DMS 273 (cell line): ENCODE data around the gene EDEM1.
"Not testable (repeated sequence)": the region's sequence is repeated elsewhere in the genome, so short reads cannot be mapped to it uniquely, and the experiment has no call there.

Source experiments
- DNase-seq: peaks from one replicate; lab custom pipeline; 2025; ENCODE audit not compliant: unreplicated experiment; lab: John Stamatoyannopoulos, UW

Gene EDEM1

DNA sequence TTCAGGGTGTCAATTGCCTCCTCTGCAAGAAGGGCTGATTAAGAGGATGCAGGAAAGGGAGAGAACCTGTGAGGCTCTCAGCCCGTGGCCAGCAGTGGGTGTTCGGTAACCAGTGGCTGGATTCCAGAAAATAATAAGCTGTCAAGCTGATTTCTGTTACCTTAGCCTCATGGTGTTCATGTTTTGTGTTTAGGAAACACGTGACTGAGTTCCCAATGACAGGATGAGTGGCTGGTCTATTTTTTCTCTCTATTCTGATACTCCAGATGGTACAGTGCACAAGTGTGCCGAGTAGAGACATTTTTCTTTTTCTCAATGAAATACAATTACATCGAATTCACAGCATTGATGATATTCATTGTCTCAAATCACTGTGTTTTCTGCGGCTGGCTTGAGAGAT is 43.6 kb downstream of the EDEM1 start:
- no peak for DNase-seq

GRCh38 chr3:5231487-5231886 is 44.0 kb downstream of the EDEM1 start:
- no peak for DNase-seq

GRCh38 chr3:5232570-5232969 is 45.1 kb downstream of the EDEM1 start:
- DNase-seq: no peak

GRCh38 chr3:5233026-5233425 is 45.5 kb downstream of the EDEM1 start:
- no peak for DNase-seq

GRCh38 chr3:5235655-5236054 is 48.1 kb downstream of the EDEM1 start:
- DNase-seq: no peak

GRCh38 chr3:5238545-5238944 is 51.0 kb downstream of the EDEM1 start:
- DNase-seq: peak; percentile 3

DNA sequence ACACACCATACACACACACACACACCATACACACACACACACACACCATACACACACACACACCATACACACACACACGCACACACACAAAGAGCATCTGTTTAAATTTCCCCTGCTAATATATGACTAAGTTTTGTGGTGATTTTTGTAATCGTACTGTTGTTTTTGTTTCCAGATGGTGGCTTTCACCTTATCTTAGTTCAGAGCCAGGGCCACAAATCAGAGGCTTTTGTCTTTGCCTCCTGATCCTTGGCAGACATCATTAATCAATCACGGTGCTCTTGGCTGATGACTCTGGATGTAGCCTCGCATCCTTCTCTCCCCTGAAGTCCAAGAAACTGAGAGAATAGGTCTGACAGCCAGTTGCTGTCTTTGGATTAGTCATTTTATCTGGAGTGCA is 52.1 kb downstream of the EDEM1 start:
- DNase-seq: no peak

DNA sequence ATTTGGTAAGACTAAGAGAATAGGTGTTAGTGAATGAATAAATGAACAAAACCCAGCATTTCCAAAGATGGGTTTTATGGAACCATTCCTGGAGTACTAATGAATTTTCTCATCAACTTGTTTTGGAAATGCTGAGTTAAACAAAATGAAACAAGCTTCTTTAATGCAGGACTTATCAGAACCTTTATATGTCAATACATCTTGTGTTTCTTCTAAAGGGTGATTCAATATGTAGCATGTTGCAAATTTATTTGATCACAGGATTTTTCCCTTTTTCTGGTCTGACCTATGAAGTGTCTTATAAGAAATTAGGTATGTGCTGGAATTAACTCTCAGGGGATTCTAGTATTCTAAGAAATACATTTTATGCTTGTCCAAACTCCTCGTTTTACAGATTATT is 53.2 kb downstream of the EDEM1 start:
- DNase-seq: no peak

DNA sequence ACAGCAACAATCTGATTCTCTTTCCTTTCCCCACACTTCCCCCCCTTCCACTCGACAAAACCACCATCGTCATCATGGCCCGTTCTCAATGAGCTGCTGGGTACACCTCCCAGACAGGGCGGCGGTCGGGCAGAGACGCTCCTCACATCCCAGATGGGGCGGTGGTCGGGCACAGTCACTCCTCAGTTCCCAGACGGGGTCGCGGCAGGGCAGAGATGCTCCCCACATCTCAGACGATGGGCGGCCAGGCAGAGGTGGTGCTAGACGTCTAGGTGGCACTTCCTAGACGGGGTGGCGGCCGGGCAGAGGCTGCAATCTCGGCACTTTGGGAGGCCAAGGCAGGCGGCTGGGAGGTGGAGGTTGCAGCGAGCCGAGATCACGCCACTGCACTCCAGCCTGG is 55.3 kb downstream of the EDEM1 start:
- not testable (repeated sequence) for DNase-seq

DNA sequence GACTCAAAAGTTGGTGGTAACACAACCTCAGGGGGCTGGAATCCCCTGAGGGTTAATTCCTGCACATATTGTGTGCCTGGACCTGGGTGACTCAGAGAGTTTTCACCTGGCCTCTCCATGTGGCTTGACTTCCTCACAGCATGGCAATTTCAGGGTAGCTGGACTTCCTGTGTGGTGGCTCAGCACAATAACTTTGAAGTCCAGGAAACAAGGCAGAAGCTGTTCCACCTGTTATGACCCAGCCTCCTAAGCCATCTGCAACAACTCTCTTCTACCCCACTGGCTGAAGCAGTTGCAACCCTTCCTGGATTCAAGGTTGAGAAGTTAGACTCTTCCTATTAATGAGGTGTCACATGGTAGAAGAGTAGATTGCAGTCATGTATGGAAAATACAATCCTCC is 58.4 kb downstream of the EDEM1 start:
- DNase-seq: no peak

DNA sequence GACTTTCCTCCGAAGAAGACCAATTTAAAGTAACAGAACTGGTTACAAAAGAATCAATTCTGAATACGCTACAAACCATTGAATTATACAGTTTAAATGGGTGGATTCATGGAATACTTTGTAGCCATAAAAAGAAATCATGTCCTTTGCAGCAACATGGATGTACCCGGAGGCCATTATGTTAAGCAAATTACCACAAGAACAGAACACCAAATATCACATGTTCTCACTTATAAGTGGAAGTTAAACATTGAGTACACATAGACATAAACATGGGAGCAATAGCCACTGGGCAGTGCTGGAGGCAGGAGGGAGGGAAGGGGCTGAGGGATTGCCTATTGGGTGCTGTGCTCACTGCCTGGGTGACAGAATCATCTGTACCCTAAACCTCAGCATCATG is 61.3 kb downstream of the EDEM1 start:
- no peak for DNase-seq

DNA sequence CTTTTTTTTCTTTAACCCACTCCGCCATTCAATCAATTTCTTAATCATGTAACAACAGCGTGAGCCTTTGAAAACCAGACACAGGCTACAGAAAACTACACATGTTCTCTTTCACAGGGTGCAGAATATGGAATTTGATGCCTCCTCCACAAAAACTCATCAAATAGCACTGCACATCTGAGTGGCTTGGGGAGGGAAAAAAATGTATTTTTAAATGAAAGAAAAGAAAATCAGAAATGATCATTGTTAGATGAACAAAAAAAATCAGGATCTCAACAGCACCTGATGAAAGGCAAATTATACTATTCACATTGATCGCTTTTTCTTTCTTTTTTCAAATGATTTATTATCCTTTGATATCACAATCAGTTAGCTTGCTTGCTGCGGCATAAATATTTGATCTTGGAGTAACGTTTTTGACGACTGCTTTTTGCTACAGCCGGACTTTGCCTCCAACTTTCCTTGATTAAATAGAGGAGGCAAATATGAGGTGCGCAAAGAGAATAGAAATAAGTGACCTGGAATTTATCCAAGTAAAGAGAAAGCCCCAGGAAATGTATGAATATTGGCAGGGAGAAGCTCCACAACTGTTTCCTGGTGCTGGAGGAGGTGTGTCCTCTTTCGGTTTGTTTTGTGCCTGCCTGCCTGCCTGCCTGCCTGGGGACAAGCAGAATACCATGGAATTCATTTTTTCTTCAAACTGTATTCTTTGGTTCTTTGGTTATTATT is 63.1 kb downstream of the EDEM1 start:
- DNase-seq: no peak

- no peak for DNase-seq
These were observed 63.7 kb downstream of the EDEM1 start for GRCh38 chr3:5251196-5251583.

- DNase-seq: no peak
These were observed 64.6 kb downstream of the EDEM1 start for GRCh38 chr3:5252131-5252530.

DNA sequence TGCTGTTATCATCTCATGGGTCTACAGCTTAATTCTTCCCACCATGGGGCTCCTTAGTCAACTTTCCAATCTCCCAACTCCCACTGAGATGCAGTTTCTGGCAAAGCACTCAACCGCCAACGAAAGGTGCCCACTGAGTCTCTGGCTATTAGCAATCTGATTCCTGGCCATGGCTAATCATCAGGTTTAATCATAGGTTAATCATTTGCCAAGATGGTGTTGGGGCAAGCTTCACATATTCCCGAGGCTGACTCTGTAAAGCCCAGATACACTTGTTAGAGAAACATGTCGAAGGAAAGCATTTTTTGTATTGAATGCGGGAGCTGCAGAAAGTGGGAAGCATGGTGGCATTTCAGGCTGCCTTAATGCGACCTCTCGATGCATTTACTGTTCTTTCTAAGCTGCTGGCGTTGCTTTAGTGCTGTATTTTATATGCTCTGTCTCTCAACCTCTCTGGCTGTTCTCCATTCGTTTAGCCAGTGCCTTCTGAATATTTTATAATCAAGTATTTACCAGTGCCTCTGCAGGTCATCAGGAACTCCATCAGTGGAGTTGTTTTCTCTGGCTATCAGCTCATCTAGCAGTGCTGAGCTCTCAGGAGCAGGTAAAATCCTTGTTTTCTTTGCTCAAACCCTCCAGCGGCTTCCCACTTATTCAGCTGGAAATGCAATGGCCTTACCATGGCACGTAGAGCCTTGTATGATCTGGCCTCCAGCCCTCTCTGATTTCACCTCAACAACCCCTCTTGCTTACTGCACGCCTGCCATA is 67.0 kb downstream of the EDEM1 start:
- no peak for DNase-seq

GRCh38 chr3:5255404-5256344 is 68.2 kb downstream of the EDEM1 start:
- no peak for DNase-seq

GRCh38 chr3:5258526-5258925 is 71.0 kb downstream of the EDEM1 start:
- no peak for DNase-seq

- DNase-seq: no peak
These were observed 73.5 kb downstream of the EDEM1 start for GRCh38 chr3:5260992-5261501.

- no peak for DNase-seq
These were observed 75.0 kb downstream of the EDEM1 start for GRCh38 chr3:5262507-5262906.

GRCh38 chr3:5264093-5264600 is 76.6 kb downstream of the EDEM1 start:
- no peak for DNase-seq
